Measurements from ENCODE around the gene HDHD2.

- TF ChIP-seq CTCF (IDR thresholded peaks at IDR 0.05) (no peak), POLR2A (IDR thresholded peaks at IDR 0.05) (no peak), POLR2AphosphoS5 (IDR thresholded peaks at IDR 0.05) (no peak)
Measured at GRCh38 chr18:47180765-47181164, 30.5 kb upstream of the HDHD2 start.
